GM12872 (cell line): ENCODE results near the gene STUB1.

Experiments used
- CTCF ChIP-seq: IDR thresholded peaks from 3 replicates; pipeline ENCODE4 v1.5.1; 2011; ENCODE audit warnings: low read depth, mild to moderate bottlenecking, low read length, moderate library complexity; ENCODE audit not compliant: insufficient read depth

The STUB1 gene

GRCh38 chr16:692356-693108 is 12.3 kb downstream of the STUB1 start:
- no peak for TF ChIP-seq CTCF

GRCh38 chr16:693364-693763 is 13.2 kb downstream of the STUB1 start:
- TF ChIP-seq CTCF, result no peak

GRCh38 chr16:693766-694165 is 13.6 kb downstream of the STUB1 start:
- no peak for TF ChIP-seq CTCF

DNA sequence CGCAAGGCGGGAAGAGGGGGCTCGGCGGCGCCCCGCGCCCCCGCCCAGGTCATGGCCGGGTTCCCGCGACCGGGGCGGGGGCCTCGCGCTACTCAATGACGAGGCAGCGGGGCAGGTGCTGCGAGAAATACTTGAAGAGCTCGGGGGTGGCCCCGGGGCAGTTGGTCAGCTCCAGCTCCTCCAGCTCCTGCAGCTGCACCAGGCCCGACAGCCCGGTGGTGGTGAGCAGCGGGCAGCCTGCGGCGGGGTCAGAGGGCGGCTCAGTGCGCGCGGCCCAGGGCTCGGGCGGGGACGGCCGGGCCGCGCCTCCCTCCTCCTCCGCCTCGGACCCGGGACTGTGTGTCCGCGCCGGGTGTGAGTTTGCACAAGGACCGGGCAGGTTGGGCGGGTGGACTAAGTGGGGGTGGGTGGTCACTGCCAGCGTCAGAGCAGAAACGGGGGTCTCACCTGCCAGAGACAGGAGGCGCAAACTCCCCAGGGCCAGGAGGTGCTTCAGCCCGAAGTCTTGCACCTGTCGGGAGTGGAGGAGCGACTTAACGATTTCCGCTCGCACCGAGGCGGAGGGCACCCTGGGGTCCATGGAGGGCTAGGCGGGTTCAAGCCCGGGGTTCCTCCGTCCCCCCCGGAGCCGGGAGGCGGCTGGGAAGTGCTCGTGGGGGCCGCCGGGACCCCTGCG is 14.1 kb downstream of the STUB1 start:
- TF ChIP-seq CTCF, result no peak

DNA sequence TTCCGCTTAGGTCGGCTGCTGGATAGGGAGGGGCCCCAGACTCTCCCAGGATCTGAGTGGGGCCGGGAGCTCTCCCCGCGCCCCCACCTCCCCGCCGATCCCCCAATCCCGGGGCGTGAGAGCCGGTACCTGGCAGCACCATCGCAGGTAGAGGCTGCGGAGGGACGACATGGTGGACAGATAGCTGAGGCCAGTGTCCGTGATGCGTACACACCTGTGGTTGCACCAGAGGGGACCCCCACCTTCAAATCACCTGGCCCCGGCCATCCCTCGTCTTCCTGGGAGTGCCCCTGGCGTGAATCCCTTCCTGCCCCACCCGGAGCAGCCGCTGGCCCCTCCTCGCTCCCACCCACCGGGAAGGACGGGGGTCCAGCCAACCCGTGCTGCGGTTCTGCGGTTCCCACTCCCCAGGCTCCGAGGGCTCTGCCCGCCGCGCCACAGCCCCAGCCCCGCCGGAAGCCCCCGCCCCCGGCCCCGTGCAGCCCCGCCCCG is 14.7 kb downstream of the STUB1 start:
- no peak for TF ChIP-seq CTCF

GRCh38 chr16:695355-696089 is 15.3 kb downstream of the STUB1 start:
- TF ChIP-seq CTCF, result no peak

DNA sequence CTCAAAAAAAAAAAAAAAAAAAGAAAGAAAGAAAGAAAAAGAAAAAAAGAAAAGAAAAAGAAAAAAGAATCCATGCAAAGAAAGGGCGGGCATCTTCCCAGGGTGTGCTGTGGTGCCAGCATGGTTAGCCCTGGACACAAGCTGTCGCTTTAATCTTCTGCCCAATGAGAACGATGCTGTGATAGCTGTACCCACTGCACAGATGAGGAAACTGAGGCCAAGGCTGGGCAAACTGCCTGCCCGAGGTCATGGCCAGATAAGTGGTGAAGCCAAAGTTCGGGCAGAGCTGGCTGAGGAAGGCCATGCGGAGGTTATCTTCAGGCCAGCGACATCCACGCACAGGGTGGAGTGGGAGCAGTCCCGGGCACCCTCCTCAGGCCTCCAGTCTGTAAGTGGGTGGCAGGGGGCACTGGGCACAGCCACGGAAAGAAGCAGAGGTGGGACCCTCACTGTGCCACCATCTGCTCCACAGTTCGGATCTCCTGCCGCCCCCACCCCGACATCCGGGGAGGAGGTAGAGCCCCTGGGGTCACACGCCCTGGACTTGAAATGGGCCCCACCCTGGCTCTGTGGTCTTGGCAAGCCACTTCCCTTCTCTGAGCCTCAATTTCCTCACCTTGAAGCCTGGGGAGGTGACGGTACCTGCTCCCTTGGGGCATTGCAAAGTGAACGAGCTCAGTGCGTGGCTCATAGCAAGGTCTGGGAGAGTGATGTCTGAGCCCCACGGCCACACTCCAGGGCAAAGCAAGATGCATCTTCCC is 18.9 kb downstream of the STUB1 start:
- TF ChIP-seq CTCF, result no peak
